ENCODE measurements around the gene PPP6R2. TPM values are rescaled to one million over a fixed set of nuclear protein-coding genes. Genes with fewer than 3 reads are reported as not detected.

Gene PPP6R2
- total and polyA plus RNA-seq, 2 of the 4 experiments (the other 2 are of a cell fraction), result 49.2 to 51.6 TPM

- TF ChIP-seq CTCF (conservative IDR thresholded peaks at IDR 0.05; ENCODE audit: low read depth, low read length), result no peak
These were observed 31.3 kb upstream of the PPP6R2 start (continued) for GRCh38 chr22:50311606-50312351.

- Histone ChIP-seq H3K79me1 (ENCODE audit: low read depth in 1 of 2, low read length in 2 of 2) (0 out of 4 replicates have a peak, but pooled peaks cover 0 to 7% of the 10 kb centered on the region in 2 experiments), H2AK9ac (replicated peaks; ENCODE audit: low read depth, low read length, poor library complexity) (no peak overlapping the region), H4K8ac (ENCODE audit: low read depth in 2 of 2, low read length in 2 of 2) (no peak overlapping the region), H2BK15ac (ENCODE audit: low read depth, low read length) (no peak overlapping the region), H2AK5ac (ENCODE audit: low read depth, low read length) (no peak overlapping the region), H3K4me1 (ENCODE audit: control insufficient read depth, insufficient read depth, low read length) (peaks cover 14% of the 10 kb centered on the region), H4K91ac (ENCODE audit: insufficient read depth, low read depth, low read length) (no peak overlapping the region), H3K9ac (ENCODE audit: low read depth, low read length) (no peak overlapping the region), H4K20me1 (ENCODE audit: insufficient read depth, low read length) (peaks cover 5% of the 10 kb centered on the region; the same call in 1 of the 2 replicates), H2AFZ (replicated peaks; ENCODE audit: low read length, poor library complexity) (no peak overlapping the region), H2BK5ac (ENCODE audit: low read depth, low read length, poor library complexity, severe bottlenecking) (no peak overlapping the region), H3K27me3 (ENCODE audit: control insufficient read depth, insufficient read depth, low read length) (peaks cover 3% of the 10 kb centered on the region; the same call in 1 of the 2 replicates), H3K36me3 (ENCODE audit: control insufficient read depth, insufficient read depth, low read length) (no peaks in the 10 kb centered on the region), H3K4me2 (ENCODE audit: low read depth, low read length) (no peak overlapping the region), H3K9me1 (ENCODE audit: insufficient read depth, low read length) (peaks cover 6% of the 10 kb centered on the region; the same call in 1 of the 2 replicates), H2BK20ac (ENCODE audit: low read depth, low read length) (no peak overlapping the region), H3K56ac (ENCODE audit: extremely low read depth, insufficient read depth, low read length) (no peak overlapping the region), H3K9me3 (ENCODE audit: control insufficient read depth, insufficient read depth, low read length) (no peaks in the 10 kb centered on the region), H4K5ac (ENCODE audit: low read depth, low read length) (no peak overlapping the region), H3K18ac (ENCODE audit: low read depth, low read length) (no peak overlapping the region), H3K4me3 (ENCODE audit: insufficient read depth, low read depth, low read length) (no peak overlapping the region), H3K23ac (ENCODE audit: low read depth, low read length) (no peak overlapping the region), H3K27ac (ENCODE audit: insufficient read depth, low read length) (no peak overlapping the region), H3K14ac (replicated peaks; ENCODE audit: low read depth, low read length) (no peak overlapping the region), H3K4ac (ENCODE audit: low read depth, low read length) (no peak overlapping the region), H2BK120ac (ENCODE audit: low read depth, low read length) (no peak overlapping the region)
- dilution Hi-C loops (cut with HindIII; ENCODE audit: low sequenced_read_pairs, unreplicated experiment) (no loop called here), in situ Hi-C loops (cut with MboI; ENCODE audit: low sequenced_read_pairs) (no loop called here), intact Hi-C loops (cut with micrococcal nuclease) (no loop called here)
- WGBS, 2 experiments (ENCODE audit: extremely low coverage in 2 of 2, insufficient read length in 1 of 2), result 83% methylated on average over 2 of the region's 12 CpGs; no CpG with 5 or more reads in 1 of the 2 experiments
- POLR2A ChIA-PET (ENCODE audit: unreplicated experiment), result no interaction called here
- DNase-seq (no peak), ATAC-seq (ENCODE audit: low read depth) (no peak)
- CTCF ChIA-PET, result no interaction called here
- BruUV-seq (replicated peaks), result no TSS peak
- TF ChIP-seq NFE2L2 (IDR thresholded peaks at IDR 0.05; ENCODE audit: low read depth, low read length), result no peak
- TF ChIP-seq RCOR1 (IDR thresholded peaks at IDR 0.05; ENCODE audit: insufficient replicate concordance, low read length), result no peak
- TF ChIP-seq RAD21 (IDR thresholded peaks at IDR 0.05; ENCODE audit: low read length), result no peak
- TF ChIP-seq RFX5 (IDR thresholded peaks at IDR 0.05; ENCODE audit: low read depth, low read length), result no peak
- TF ChIP-seq CHD1 (IDR thresholded peaks at IDR 0.05; ENCODE audit: low read depth, low read length), result no peak
- no peak for TF ChIP-seq FOS (IDR thresholded peaks at IDR 0.05; ENCODE audit: low read depth, low read length)
- TF ChIP-seq MXI1 (IDR thresholded peaks at IDR 0.05; ENCODE audit: borderline replicate concordance, low read depth, low read length), result no peak
- no peak for TF ChIP-seq CTCF (conservative IDR thresholded peaks at IDR 0.05; ENCODE audit: low read depth, low read length)
- TF ChIP-seq BHLHE40 (IDR thresholded peaks at IDR 0.05; ENCODE audit: low read depth, low read length), result no peak
- no peak for TF ChIP-seq ELK1 (IDR thresholded peaks at IDR 0.05; ENCODE audit: borderline replicate concordance, low read depth, low read length)
These were observed 30.8 kb upstream of the PPP6R2 start for GRCh38 chr22:50312371-50312770.
